Esophagus squamous epithelium (tissue), 5 donors: Measurements from ENCODE around the gene ABHD12. TPM values are rescaled to one million over a fixed set of nuclear protein-coding genes. Genes with fewer than 3 reads are reported as not detected.
A peak's percentile ranks its signal among the peaks of the same experiment; 100 is the strongest.

Experiments used
- DNase-seq: peaks from one replicate; lab custom pipeline; 2025; lab: John Stamatoyannopoulos, UW
- H3K27ac ChIP-seq, 4 donors: fragments of 200-600 bp; sonication (generic); one replicate each; pipeline ENCODE4 v1.5.1; 2016 to 2019; ENCODE audit warnings: mild to moderate bottlenecking in 1 of 4
- H3K27me3 ChIP-seq, 4 donors: fragments of 200-600 bp; sonication (generic); 1 replicate in 3 of 4; 2 replicates in 1 of 4; pipeline versions ENCODE4 v1.5.1 to v1.6.0; 2017 to 2021; ENCODE audit warnings: antibody characterized with exemption in 1 of 4
- H3K36me3 ChIP-seq, 3 donors: fragments of 200-600 bp; sonication (generic); one replicate each; pipeline ENCODE4 v1.5.1; 2016 to 2019
- H3K4me1 ChIP-seq, 3 donors: fragments of 200-600 bp; sonication (generic); one replicate each; pipeline ENCODE4 v1.5.1; 2017 to 2019
- H3K4me3 ChIP-seq, 4 donors: fragments of 200-600 bp; sonication (generic); 1 replicate in 3 of 4; 2 replicates in 1 of 4; pipeline ENCODE4 v1.5.1; 2016 to 2019; ENCODE audit warnings: mild to moderate bottlenecking in 2 of 4, moderate library complexity in 1 of 4
- H3K9me3 ChIP-seq, 3 donors: fragments of 200-600 bp; sonication (generic); one replicate each; pipeline ENCODE4 v1.5.1; 2016 to 2019
- POLR2A ChIP-seq, 4 donors: fragments of 450-650 bp; IDR thresholded peaks; one replicate each; pipeline ENCODE4 v1.6.1; 2017; ENCODE audit warnings: antibody characterized with exemption in 4 of 4, mild to moderate bottlenecking in 4 of 4, moderate library complexity in 3 of 4
- WGBS, 2 donors: methylation state at CpG; one replicate each; pipeline ENCODE4 v1.1.5; 2018; 5-methylcytosine and 5-hydroxymethylcytosine counted together
- intact Hi-C: fragments of 100-400 bp; cut with DNase I; formaldehyde crosslinking; loops from one replicate; pipeline ENCODE4 v1.15.0; 2022
- total RNA-seq, 4 donors: library from RNA; depleted of rRNA; stranded (reverse); fragments of >200 nt; gene quantifications; one replicate each; pipeline ENCODE4 v1.1.0, GENCODE V29; 2016
- TF ChIP-seq, protein P1 (sequence below), 6 experiments: fragments of 450-650 bp in 4 of 6; fragments of 200-600 bp in 2 of 6; sonication (generic) in 2 of 6; IDR thresholded peaks; one replicate each; pipeline ENCODE4 v1.5.1; 2016 to 2019; ENCODE audit warnings: antibody characterized with exemption in 6 of 6, mild to moderate bottlenecking in 4 of 6, moderate library complexity in 4 of 6
- donor health status: DM: yes; HTN: yes; CAD: no.

The ABHD12 gene
- total RNA-seq, 4 donors from 2014 or later, result 23.8 to 62.1 (median 36.4) TPM

DNA sequence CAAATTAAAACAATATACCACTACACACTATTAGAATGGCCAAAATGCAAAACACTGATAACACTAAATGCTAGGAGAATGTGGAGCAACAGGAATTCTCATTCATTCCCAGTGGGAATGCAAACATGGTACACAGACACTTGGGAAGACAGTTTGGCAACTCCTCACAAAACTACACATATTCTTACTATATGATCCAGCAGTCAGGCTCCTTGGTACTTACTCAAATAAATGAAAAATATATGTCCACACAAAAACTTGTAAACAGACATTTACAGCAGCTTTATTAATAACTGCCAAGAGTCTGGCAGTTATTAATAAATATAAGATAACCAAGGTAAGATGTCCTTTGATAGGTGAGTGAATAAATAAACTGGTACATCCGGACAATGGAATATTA, 44.9 kb downstream of the ABHD12 start:
- no peaks in the 10 kb centered on the region for H3K36me3 ChIP-seq

DNA sequence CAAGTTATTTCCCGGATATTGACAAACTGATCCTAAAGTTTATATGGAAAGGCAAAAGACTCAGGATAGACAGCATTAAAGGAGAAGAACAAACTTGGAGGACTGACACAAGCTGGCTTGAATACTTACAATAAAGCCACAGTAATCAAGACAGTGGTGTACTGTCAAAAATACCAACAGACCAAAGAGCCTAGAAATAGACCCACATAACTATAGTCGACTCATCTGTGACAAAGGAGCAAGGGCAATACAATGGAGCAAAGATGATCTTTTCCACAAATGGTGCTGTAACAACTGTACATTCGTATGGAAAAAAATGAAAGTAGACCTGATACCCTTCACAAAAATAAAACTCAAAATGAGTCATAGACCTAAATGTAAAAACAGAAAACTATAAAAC, 46.0 kb downstream of the ABHD12 start:
- TF ChIP-seq POLR2A (IDR thresholded peaks at IDR 0.05), result no peak
- TF ChIP-seq, protein P1, sequence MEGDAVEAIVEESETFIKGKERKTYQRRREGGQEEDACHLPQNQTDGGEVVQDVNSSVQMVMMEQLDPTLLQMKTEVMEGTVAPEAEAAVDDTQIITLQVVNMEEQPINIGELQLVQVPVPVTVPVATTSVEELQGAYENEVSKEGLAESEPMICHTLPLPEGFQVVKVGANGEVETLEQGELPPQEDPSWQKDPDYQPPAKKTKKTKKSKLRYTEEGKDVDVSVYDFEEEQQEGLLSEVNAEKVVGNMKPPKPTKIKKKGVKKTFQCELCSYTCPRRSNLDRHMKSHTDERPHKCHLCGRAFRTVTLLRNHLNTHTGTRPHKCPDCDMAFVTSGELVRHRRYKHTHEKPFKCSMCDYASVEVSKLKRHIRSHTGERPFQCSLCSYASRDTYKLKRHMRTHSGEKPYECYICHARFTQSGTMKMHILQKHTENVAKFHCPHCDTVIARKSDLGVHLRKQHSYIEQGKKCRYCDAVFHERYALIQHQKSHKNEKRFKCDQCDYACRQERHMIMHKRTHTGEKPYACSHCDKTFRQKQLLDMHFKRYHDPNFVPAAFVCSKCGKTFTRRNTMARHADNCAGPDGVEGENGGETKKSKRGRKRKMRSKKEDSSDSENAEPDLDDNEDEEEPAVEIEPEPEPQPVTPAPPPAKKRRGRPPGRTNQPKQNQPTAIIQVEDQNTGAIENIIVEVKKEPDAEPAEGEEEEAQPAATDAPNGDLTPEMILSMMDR (IDR thresholded peaks at IDR 0.05), result no peak
- no peak for DNase-seq
- H3K4me3 ChIP-seq, result no peak overlapping the region
- peaks cover 0 to 11% (median 7%) of the 10 kb centered on the region in 3 donors for H3K4me1 ChIP-seq
- H3K27ac ChIP-seq, result no peak overlapping the region
- intact Hi-C loops, result no loop called here
- H3K36me3 ChIP-seq, result no peaks in the 10 kb centered on the region
- H3K27me3 ChIP-seq, result no peaks in the 10 kb centered on the region
- no peaks in the 10 kb centered on the region for H3K9me3 ChIP-seq
- 83 to 90% methylated on average over 3 of the region's 3 CpGs for WGBS, 2 donors

More for the DNA sequence above, 44.9 kb downstream of the ABHD12 start:
- TF ChIP-seq POLR2A (IDR thresholded peaks at IDR 0.05), result no peak
- TF ChIP-seq, protein P1 (IDR thresholded peaks at IDR 0.05), result no peak
- H3K27ac ChIP-seq, result no peak overlapping the region
- no peak for DNase-seq
- no peaks in the 10 kb centered on the region for H3K27me3 ChIP-seq
- intact Hi-C loops, result no loop called here
- 82 to 83% methylated on average over 1 of the region's 1 CpG for WGBS, 2 donors
- no peak overlapping the region for H3K4me3 ChIP-seq
- no peaks in the 10 kb centered on the region for H3K9me3 ChIP-seq
- peaks cover 0 to 7% (median 0%) of the 10 kb centered on the region in 3 donors for H3K4me1 ChIP-seq

DNA sequence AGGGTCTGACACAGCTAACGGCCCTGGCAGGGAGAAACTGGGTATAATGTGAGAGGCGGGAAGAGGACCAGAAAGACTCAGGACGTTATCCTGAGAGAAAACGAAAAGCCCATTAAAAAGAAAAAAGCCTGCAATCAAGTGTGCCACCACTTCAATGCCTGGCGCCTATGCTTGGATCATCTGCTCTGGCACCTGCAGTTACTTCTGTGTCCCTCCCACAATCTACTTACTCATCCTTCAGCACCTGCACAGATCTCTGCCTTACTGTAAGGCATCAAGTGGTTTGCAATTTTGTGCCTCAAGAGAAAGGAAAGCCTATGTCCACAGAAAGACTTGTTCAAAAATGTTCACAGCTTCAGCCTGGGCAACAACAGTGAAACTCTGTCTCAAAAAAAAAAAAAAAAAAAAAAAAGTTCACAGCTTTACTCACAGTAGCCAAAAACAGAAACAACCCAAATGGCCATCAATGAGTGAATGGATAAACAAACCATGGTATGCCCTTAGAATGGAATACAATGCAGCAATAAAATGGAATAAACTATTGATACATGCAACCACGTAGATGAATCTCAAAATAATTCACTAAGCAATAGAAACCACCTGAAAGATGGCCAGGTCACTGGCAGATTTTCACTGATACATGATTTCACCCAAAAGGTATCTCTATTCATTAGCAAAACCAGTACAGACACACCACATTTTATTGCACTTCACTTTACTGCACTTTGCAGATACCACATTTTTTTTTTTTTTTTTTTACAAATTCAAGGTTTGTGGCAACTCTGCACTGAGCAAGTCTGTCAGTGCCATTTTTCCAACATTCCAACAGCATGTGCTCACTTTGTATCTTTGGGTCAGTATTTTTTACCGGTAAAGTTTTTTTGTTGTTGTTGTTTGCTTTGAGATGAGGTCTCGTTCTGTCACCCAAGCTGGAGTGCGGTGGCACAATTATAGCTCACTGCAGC, 48.6 kb downstream of the ABHD12 start:
- 65 to 83% methylated on average over 8 to 9 of the region's 9 CpGs for WGBS, 2 donors
- Histone ChIP-seq H3K4me1 (peaks cover 0 to 24% (median 7%) of the 10 kb centered on the region in 3 donors), H3K27me3 (no peaks in the 10 kb centered on the region), H3K27ac (no peak overlapping the region), H3K36me3 (peaks cover 0 to 19% (median 0%) of the 10 kb centered on the region in 3 donors), H3K9me3 (no peaks in the 10 kb centered on the region), H3K4me3 (no peak overlapping the region)
- TF ChIP-seq, protein P1 (IDR thresholded peaks at IDR 0.05), result peak in 1 of 6 experiments; percentile 25
- TF ChIP-seq POLR2A (IDR thresholded peaks at IDR 0.05), result no peak
- no peak for DNase-seq
- intact Hi-C loops, result no loop called here

DNA sequence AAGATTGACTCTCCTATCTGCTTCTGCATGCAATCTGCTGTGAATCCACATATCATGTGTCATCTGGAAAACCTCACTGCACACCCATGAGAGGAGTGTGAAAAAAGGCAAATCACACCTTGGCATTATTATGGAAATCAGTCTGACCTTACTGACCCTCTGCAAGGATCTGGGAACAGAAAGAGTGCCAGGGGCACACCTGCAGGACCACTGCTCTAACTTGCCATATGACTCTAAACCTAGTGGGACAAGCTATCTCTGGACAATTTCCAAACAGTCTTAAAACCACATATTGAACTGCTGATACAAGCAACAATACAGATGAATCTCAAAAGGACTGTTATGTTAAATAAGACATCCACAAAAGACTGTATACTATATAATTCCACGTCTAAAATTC, 50.3 kb downstream of the ABHD12 start:
- H3K4me1 ChIP-seq, result peaks cover 0 to 36% (median 7%) of the 10 kb centered on the region in 3 donors
- H3K4me3 ChIP-seq, result no peak overlapping the region
- intact Hi-C loops, result no loop called here
- peaks cover 0 to 23% (median 0%) of the 10 kb centered on the region in 3 donors for H3K36me3 ChIP-seq
- 19 to 35% methylated on average over 1 of the region's 1 CpG for WGBS, 2 donors
- no peak overlapping the region for H3K27ac ChIP-seq
- no peak for DNase-seq
- no peaks in the 10 kb centered on the region for H3K9me3 ChIP-seq
- TF ChIP-seq POLR2A (IDR thresholded peaks at IDR 0.05), result no peak
- TF ChIP-seq, protein P1 (IDR thresholded peaks at IDR 0.05), result no peak
- no peaks in the 10 kb centered on the region for H3K27me3 ChIP-seq

DNA sequence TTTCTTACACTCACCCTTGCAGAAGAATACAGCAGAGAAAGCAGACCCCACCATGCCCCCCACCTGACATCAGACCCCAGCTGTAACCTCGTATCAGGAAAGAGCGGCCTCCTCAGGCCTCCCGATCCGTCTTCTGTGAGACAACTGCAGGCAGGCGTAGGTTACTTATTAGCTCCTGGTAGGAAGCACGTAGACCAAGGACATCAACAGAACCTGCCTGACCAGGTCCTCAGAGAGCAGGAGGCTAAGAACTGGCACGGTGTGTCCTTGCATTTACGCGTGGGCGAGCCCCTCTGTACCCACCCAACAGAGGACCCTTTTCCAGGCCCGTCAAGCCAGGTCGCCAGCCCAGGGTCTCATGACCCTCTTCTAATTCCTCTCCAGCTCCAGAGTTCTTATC, 51.0 kb downstream of the ABHD12 start:
- no peak for DNase-seq
- 80 to 87% methylated on average over 12 of the region's 12 CpGs for WGBS, 2 donors
- intact Hi-C loops, result no loop called here
- H3K27ac ChIP-seq, result peak overlapping the region in 2 of 4 donors; percentile 30 to 57
- peaks cover 0 to 23% (median 0%) of the 10 kb centered on the region in 3 donors for H3K36me3 ChIP-seq
- no peaks in the 10 kb centered on the region for H3K9me3 ChIP-seq
- TF ChIP-seq, protein P1 (IDR thresholded peaks at IDR 0.05), result no peak
- TF ChIP-seq POLR2A (IDR thresholded peaks at IDR 0.05), result no peak
- no peaks in the 10 kb centered on the region for H3K27me3 ChIP-seq
- no peak overlapping the region for H3K4me3 ChIP-seq
- peaks cover 0 to 36% (median 7%) of the 10 kb centered on the region in 3 donors for H3K4me1 ChIP-seq
